GM12872 (cell line): Measurements from ENCODE around the gene ZNF287.

Source experiments
- CTCF ChIP-seq: IDR thresholded peaks from 3 replicates; pipeline ENCODE4 v1.5.1; 2011; ENCODE audit warnings: low read depth, mild to moderate bottlenecking, low read length, moderate library complexity; ENCODE audit not compliant: insufficient read depth

ZNF287 gene

GRCh38 chr17:16515933-16516332 is 53.1 kb downstream of the ZNF287 start:
- no peak for TF ChIP-seq CTCF

- no peak for TF ChIP-seq CTCF
These were observed 55.1 kb downstream of the ZNF287 start for GRCh38 chr17:16513873-16514272.

- TF ChIP-seq CTCF: no peak
These were observed 57.0 kb downstream of the ZNF287 start for GRCh38 chr17:16512011-16512410.

GRCh38 chr17:16511593-16511992 is 57.4 kb downstream of the ZNF287 start:
- TF ChIP-seq CTCF: no peak

- TF ChIP-seq CTCF: no peak
These were observed 61.0 kb downstream of the ZNF287 start for GRCh38 chr17:16507918-16508533.

GRCh38 chr17:16506188-16506587 is 62.8 kb downstream of the ZNF287 start:
- TF ChIP-seq CTCF: no peak

GRCh38 chr17:16504984-16505383 is 64.0 kb downstream of the ZNF287 start:
- no peak for TF ChIP-seq CTCF
